Uterus (tissue), 4 donors: ENCODE measurements around the gene ANKRD2. TPM values are rescaled to one million over a fixed set of nuclear protein-coding genes. Genes with fewer than 3 reads are reported as not detected.

Experiments
- DNase-seq, 2 donors: peaks; one replicate each; pipeline ENCODE4 v3.0.0-alpha.2; 2019 to 2020
- H3K27ac ChIP-seq, 2 donors: fragments of 200-600 bp; sonication (generic); 1 replicate in 1 of 2; 2 replicates in 1 of 2; pipeline ENCODE4 v1.5.1; 2016 to 2018
- H3K27me3 ChIP-seq, 2 donors: fragments of 200-600 bp; sonication (generic); one replicate each; pipeline ENCODE4 v1.5.1; 2018 to 2019; ENCODE audit warnings: control low read depth in 1 of 2
- H3K36me3 ChIP-seq, 2 donors: fragments of 200-600 bp; sonication (generic); one replicate each; pipeline ENCODE4 v1.5.1; 2019; ENCODE audit warnings: control low read depth in 1 of 2
- H3K4me1 ChIP-seq, 2 donors: fragments of 200-600 bp; sonication (generic); one replicate each; pipeline ENCODE4 v1.5.1; 2018 to 2019; ENCODE audit warnings: control low read depth in 1 of 2
- H3K4me3 ChIP-seq, 2 donors: fragments of 200-600 bp; sonication (generic); 1 replicate in 1 of 2; 2 replicates in 1 of 2; pipeline ENCODE4 v1.5.1; 2018 to 2019; ENCODE audit warnings: mild to moderate bottlenecking in 1 of 2
- H3K9me3 ChIP-seq, 2 donors: fragments of 200-600 bp; sonication (generic); one replicate each; pipeline ENCODE4 v1.5.1; 2019; ENCODE audit warnings: control low read depth in 1 of 2
- POLR2A ChIP-seq, 2 donors: fragments of 450-650 bp; IDR thresholded peaks; one replicate each; pipeline ENCODE4 v1.6.1; 2016; ENCODE audit warnings: antibody characterized with exemption in 2 of 2, mild to moderate bottlenecking in 1 of 2, moderate library complexity in 1 of 2
- intact Hi-C: fragments of 100-400 bp; cut with DNase I; formaldehyde crosslinking; loops from one replicate; pipeline ENCODE4 v1.15.1; 2023; ENCODE audit warnings: low total_unique reads
- total RNA-seq, 4 donors: library from RNA; depleted of rRNA in 3 of 4; stranded (reverse); fragments of >200 nt in 3 of 4; gene quantifications; one replicate each; pipeline versions ENCODE4 v1.1.0 to v1.2.4, GENCODE V29; 2014 to 2023
- TF ChIP-seq, protein P1 (sequence below), 4 experiments: fragments of 200-600 bp in 2 of 4; fragments of 450-650 bp in 2 of 4; sonication (generic) in 2 of 4; IDR thresholded peaks; one replicate each; pipeline ENCODE4 v1.5.1; 2016 to 2019; ENCODE audit warnings: antibody characterized with exemption in 4 of 4, mild to moderate bottlenecking in 2 of 4, moderate library complexity in 1 of 4
- donor health status: DM: yes; HTN: yes; CAD: no.

The ANKRD2 gene
- total RNA-seq, 4 donors from 2014 or later: 0.43 to 0.48 TPM; not detected in 2

DNA sequence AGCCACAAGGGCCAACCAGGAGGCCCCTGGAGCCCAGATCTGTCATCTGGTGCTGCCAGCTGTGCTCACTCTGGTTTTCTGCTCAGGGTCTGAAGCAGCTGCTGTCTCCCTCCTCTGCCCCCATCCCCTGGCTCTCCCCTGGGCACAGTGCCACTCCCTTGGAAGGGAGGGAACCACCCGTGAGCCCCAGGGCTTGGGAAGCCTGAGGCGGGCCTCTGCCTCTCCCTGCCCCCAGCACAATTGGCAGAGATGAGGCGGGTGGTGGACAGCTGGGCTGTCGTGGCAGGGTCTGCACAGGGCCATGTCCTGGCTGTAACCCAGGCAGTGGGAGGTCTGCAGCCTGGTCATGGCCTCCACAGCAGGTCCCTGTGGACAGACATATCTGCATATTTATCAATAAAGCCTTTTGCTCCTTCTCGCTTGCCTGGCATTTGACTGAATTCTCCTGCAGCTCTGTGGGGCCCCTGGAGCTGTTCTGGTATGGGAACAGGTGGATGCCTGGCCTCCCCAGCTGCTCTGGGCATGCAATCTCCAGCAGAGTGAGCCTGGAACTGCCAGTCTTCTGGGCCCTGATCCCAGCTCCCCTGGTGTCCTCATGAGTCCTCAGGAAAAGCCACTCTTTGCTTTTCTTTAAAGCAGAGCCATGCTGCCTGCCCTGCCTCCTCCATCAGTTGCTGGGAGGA lies 1.6 kb upstream of the ANKRD2 start:
- Histone ChIP-seq H3K4me1 (no peaks in the 10 kb centered on the region), H3K9me3 (no peaks in the 10 kb centered on the region), H3K4me3 (no peak overlapping the region), H3K36me3 (no peaks in the 10 kb centered on the region), H3K27ac (no peak overlapping the region), H3K27me3 (no peaks in the 10 kb centered on the region)
- DNase-seq: no peak
- TF ChIP-seq, protein P1, sequence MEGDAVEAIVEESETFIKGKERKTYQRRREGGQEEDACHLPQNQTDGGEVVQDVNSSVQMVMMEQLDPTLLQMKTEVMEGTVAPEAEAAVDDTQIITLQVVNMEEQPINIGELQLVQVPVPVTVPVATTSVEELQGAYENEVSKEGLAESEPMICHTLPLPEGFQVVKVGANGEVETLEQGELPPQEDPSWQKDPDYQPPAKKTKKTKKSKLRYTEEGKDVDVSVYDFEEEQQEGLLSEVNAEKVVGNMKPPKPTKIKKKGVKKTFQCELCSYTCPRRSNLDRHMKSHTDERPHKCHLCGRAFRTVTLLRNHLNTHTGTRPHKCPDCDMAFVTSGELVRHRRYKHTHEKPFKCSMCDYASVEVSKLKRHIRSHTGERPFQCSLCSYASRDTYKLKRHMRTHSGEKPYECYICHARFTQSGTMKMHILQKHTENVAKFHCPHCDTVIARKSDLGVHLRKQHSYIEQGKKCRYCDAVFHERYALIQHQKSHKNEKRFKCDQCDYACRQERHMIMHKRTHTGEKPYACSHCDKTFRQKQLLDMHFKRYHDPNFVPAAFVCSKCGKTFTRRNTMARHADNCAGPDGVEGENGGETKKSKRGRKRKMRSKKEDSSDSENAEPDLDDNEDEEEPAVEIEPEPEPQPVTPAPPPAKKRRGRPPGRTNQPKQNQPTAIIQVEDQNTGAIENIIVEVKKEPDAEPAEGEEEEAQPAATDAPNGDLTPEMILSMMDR (IDR thresholded peaks at IDR 0.05): no peak
- no peak for TF ChIP-seq POLR2A (IDR thresholded peaks at IDR 0.05)
- intact Hi-C loops: no loop called here

DNA sequence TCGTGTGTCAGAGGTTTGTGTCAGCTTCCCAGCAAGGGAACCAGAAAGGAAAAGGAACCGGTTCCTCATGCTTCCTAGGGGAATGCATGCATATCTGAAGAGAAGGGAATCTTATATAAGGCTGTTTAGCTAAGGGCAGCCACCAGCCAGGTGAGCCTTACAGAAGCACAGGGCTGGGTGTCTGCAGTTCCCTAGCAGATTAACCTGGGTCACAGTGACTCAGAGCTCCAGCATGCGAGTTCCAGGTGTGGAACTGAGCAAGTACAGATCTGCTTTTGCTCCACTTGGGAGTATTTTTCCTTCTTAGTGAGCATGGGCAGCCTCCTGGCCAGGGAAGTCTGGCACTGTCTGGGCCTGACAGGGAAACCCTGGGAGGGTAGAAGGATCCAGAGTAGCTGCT lies 957 bp upstream of the ANKRD2 start:
- TF ChIP-seq, protein P1 (IDR thresholded peaks at IDR 0.05): no peak
- TF ChIP-seq POLR2A (IDR thresholded peaks at IDR 0.05): no peak
- Histone ChIP-seq H3K27me3 (no peaks in the 10 kb centered on the region), H3K4me1 (no peaks in the 10 kb centered on the region), H3K4me3 (no peak overlapping the region), H3K36me3 (no peaks in the 10 kb centered on the region), H3K9me3 (no peaks in the 10 kb centered on the region), H3K27ac (no peak overlapping the region)
- intact Hi-C loops: no loop called here
- DNase-seq: no peak

DNA sequence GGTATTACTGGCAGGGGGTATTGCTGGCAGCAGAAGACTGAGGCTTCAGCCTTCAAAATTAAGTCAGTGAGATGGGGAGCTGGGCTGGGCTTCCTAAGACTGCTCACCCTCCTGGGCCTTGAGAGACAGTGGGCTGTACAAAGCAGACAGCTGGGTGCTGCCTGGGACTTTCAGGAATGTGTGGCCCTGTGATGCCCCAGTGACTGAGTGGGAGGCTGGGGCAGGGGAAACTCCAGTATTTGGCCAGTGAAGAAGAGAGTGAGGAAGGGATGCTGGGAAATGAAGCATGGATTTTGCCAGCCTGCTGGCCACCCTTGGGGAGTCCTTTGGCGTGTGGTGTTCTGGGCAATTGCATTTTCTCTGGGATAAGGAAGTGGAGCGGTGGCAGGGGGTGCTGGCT lies 442 bp downstream of the ANKRD2 start:
- no peaks in the 10 kb centered on the region for H3K36me3 ChIP-seq
- H3K27ac ChIP-seq: no peak overlapping the region
- DNase-seq: no peak
- H3K9me3 ChIP-seq: no peaks in the 10 kb centered on the region
- H3K4me3 ChIP-seq: no peak overlapping the region
- intact Hi-C loops: no loop called here
- no peaks in the 10 kb centered on the region for H3K4me1 ChIP-seq
- H3K27me3 ChIP-seq: no peaks in the 10 kb centered on the region
- TF ChIP-seq, protein P1 (IDR thresholded peaks at IDR 0.05): no peak
- no peak for TF ChIP-seq POLR2A (IDR thresholded peaks at IDR 0.05)

DNA sequence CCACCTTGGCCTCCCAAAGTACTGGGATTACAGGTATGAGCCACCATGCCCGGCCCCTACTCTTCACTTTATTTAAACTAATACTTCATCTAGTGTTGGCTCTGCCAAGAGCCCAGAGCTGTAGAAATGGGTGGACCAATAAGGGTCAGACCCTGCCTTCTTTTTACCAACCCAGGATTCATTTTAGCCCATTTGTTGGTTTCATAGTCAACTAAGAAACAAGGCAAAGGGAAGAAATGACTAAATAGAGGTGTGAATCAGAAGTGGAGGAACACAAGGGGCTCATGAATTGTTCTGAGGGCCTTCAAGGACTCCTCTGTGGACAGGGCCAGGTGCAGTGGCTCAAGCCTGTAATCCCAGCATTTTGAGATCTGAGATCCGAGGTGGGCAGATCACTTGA lies 1.1 kb downstream of the ANKRD2 start:
- intact Hi-C loops: no loop called here
- no peak for DNase-seq
- Histone ChIP-seq H3K27me3 (no peaks in the 10 kb centered on the region), H3K9me3 (no peaks in the 10 kb centered on the region), H3K27ac (no peak overlapping the region), H3K4me3 (no peak overlapping the region), H3K4me1 (no peaks in the 10 kb centered on the region), H3K36me3 (no peaks in the 10 kb centered on the region)
- no peak for TF ChIP-seq POLR2A (IDR thresholded peaks at IDR 0.05)
- TF ChIP-seq, protein P1 (IDR thresholded peaks at IDR 0.05): no peak

DNA sequence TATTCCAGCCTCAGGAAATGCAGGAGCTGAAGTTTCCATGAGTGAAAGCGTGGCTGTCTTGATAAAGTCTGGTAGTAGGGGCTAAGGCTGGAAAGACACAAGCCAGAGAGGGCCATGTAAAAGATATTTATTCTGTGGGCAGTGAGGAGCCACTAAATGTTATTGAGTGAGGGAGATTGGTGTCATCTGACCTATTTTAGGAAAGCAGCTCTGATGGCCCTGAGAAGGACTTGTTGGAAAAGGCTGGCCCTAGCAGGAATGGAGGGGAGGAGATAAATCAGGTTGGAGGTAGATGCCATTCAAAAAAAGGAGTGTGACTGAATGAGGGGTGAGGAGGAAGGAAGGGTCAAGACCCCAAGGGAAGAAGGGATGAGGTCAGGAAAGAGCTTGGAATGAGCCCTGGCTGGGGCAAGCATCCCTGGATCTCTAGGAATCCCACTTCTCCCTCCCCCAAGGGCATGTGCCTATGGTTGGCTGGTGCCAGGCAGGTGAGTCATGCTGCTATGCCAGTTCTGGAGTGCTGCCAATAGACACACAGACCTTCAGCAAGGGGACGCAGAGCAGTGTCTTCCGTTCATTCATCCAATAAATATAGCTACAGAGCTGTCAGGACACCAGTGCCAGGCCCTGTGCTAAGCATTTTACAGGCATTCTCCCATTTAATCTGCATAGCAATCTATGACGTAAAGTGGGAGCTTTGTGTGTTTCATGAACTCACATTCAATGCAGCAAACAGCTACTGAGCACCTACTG lies 2.0 kb downstream of the ANKRD2 start:
- Histone ChIP-seq H3K4me1 (no peaks in the 10 kb centered on the region), H3K9me3 (no peaks in the 10 kb centered on the region), H3K27me3 (no peaks in the 10 kb centered on the region), H3K4me3 (no peak overlapping the region), H3K36me3 (no peaks in the 10 kb centered on the region), H3K27ac (peak overlapping the region in 1 of 2 donors; percentile 42)
- intact Hi-C loops: no loop called here
- TF ChIP-seq POLR2A (IDR thresholded peaks at IDR 0.05): no peak
- TF ChIP-seq, protein P1 (IDR thresholded peaks at IDR 0.05): no peak
- peak in 1 of 2 donors; percentile 46 for DNase-seq
